GM18526 (cell line): ENCODE results near the gene NUCB2.

Source experiments
- POLR2A ChIP-seq: IDR thresholded peaks from 3 replicates; pipeline ENCODE4 v1.6.1; 2011; ENCODE audit not compliant: insufficient read length; ENCODE audit errors: extremely low read depth

NUCB2 gene

DNA sequence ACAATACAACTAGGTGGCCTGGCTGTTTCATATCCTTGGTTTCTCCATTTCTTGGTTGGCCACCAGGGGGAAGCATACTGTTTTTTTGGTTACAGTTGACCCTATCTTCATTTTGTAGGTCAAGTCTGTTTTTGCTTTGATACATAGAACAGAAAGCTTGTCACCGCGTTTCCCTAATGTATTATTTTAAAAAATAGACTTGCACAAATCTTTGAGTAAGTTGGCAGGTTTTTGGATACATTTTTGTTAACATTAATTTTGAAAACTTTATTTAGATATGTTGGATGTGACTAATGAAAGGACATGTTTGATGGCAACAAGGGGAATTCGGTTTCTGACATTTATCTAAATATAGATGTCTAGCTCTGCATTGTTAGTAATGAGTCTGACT is 78.1 kb downstream of the NUCB2 start:
- no peak for TF ChIP-seq POLR2A

- no peak for TF ChIP-seq POLR2A
Measured at GRCh38 chr11:17366495-17366894, 90.0 kb downstream of the NUCB2 start.

DNA sequence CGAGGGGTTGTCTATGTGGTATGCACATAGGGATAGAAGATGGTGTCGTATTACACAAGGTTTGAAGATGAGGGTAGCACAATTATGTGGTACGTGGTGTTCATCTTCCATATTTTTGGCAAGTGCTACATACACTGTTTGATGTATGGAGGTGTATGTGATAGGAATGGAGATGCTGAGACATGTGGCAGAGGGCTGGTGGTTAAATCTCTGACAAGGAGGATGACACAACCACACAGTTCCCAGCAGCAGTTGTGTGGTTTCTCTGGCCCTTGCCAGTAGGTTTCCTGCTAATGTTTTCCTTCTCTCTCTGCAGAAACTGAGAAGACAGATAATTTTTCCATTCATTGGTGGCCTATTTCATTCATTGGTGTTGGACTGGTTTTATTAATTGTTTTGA is 92.0 kb downstream of the NUCB2 start:
- no peak for TF ChIP-seq POLR2A

GRCh38 chr11:17369094-17369493 is 92.6 kb downstream of the NUCB2 start:
- TF ChIP-seq POLR2A, result no peak

GRCh38 chr11:17369684-17370243 is 93.2 kb downstream of the NUCB2 start:
- TF ChIP-seq POLR2A, result no peak

GRCh38 chr11:17371614-17372013 is 95.1 kb downstream of the NUCB2 start:
- TF ChIP-seq POLR2A, result no peak

- TF ChIP-seq POLR2A, result no peak
Measured at GRCh38 chr11:17375547-17375946, 99.0 kb downstream of the NUCB2 start.

- no peak for TF ChIP-seq POLR2A
Measured at GRCh38 chr11:17376493-17376892, 100.0 kb downstream of the NUCB2 start.

DNA sequence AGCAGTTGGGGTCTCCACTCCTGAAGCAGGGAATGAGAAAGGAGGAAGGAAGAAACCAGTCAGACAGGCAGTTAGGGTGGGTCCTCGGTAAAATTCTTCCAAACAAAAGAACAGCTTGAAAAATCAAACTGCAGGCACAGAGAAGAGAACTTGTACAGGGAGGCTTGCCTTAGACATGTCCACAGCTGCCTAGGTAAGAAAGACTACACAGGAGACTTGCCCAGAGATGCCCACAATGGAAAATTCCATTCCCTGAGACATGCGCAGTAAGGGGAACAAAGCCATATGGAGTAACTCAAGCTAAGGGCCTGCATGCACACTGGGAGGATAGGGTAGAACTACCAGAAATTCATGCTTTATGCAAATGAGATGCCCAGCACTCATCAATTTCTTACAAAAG is 102.1 kb downstream of the NUCB2 start:
- no peak for TF ChIP-seq POLR2A

GRCh38 chr11:17379383-17380180 is 103.0 kb downstream of the NUCB2 start:
- TF ChIP-seq POLR2A, result no peak

- TF ChIP-seq POLR2A, result no peak
Measured at GRCh38 chr11:17381156-17381555, 104.6 kb downstream of the NUCB2 start.
